Activated CD4-positive, alpha-beta memory T cell treated with anti-CD3 and anti-CD28 coated beads, Interleukin-2, amount 10 ng/mL, durations not matched to agents 7 days and 5 days (primary cell): ENCODE results near the gene C19orf44. TPM values are rescaled to one million over a fixed set of nuclear protein-coding genes. Genes with fewer than 3 reads are reported as not detected.
"Not testable (repeated sequence)": the region's sequence is repeated elsewhere in the genome, so short reads cannot be mapped to it uniquely, and the experiment has no call there.

Experiments used
- CTCF ChIA-PET: fragments of 350-600 bp; sonication (Branson Sonifier 250); formaldehyde crosslinking; loops from one replicate; lab custom pipeline; 2021; ENCODE audit warnings: antibody characterized with exemption, inconsistent platforms; lab: Charles Lee
- POLR2A ChIA-PET: fragments of 350-600 bp; sonication (Branson Sonifier 250); formaldehyde crosslinking; loops from one replicate; lab custom pipeline; 2021; ENCODE audit warnings: antibody characterized with exemption; lab: Charles Lee
- DNase-seq: peaks from one replicate; pipeline ENCODE4 v3.0.0-alpha.2; 2020
- H3K27ac Mint-ChIP-seq: one replicate; pipeline ENCODE4 v1.8.0; 2021; ENCODE audit warnings: mild to moderate bottlenecking, mixed read lengths
- H3K27me3 Mint-ChIP-seq: one replicate; pipeline ENCODE4 v1.8.0; 2021; ENCODE audit warnings: mixed read lengths
- H3K36me3 Mint-ChIP-seq: one replicate; pipeline ENCODE4 v1.8.0; 2021; ENCODE audit warnings: low read depth, mixed read lengths
- H3K4me1 Mint-ChIP-seq: one replicate; pipeline ENCODE4 v1.8.0; 2021; ENCODE audit warnings: mixed read lengths
- H3K4me3 Mint-ChIP-seq: one replicate; pipeline ENCODE4 v1.8.0; 2021; ENCODE audit warnings: mild to moderate bottlenecking, mixed read lengths
- H3K9me3 Mint-ChIP-seq: one replicate; pipeline ENCODE4 v1.8.0; 2021; ENCODE audit warnings: mixed read lengths
- total RNA-seq, 2 experiments: library from RNA; stranded (reverse); gene quantifications; one replicate each; pipeline ENCODE4 v1.2.3, GENCODE V29; 2021

The C19orf44 gene
- total RNA-seq, 2 experiments from 2014 or later: 2.6 to 3.3 TPM

- peaks cover 26% of the 10 kb centered on the region for H3K4me1 Mint-ChIP-seq
- H3K4me3 Mint-ChIP-seq: peak overlapping the region; percentile 24
- peaks cover 5% of the 10 kb centered on the region for H3K36me3 Mint-ChIP-seq
- peaks cover 9% of the 10 kb centered on the region for H3K27me3 Mint-ChIP-seq
- ChIA-PET CTCF (no interaction called here), POLR2A (interaction anchor here (0.5 kb wide), 1 partner anchor 34 kb away, joined by 3 read pairs; no protein-coding TSS in a partner anchor)
- no peak for DNase-seq
- no peak overlapping the region for H3K27ac Mint-ChIP-seq
- H3K9me3 Mint-ChIP-seq: peaks cover 5% of the 10 kb centered on the region
Measured at GRCh38 chr19:16472992-16473391, 23.2 kb upstream of the C19orf44 start.

DNA sequence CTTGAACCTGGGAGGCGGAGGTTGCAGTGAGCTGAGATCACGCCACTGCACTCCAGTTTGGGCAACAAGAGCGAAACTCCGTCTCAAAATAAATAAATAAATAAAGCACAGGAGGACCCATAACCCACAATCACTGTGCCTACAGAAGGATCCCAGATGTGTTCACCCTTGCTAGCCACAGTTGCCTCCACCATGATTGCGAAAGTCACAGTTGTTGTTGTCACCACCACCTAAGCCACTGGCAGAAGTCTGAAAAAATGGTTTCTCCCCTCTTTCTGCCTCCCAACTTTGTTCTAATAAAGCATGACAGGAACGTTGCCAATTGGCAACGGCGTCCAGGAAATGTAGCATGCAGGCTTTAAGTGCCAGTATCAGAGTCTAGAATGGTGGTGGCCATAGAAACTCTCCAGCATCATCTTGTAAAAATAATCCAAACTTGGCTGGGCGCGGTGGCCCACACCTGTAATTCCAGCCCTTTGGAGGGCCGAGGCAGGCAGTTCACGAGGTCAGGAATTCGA is 22.3 kb upstream of the C19orf44 start:
- DNase-seq: no peak
- Mint-ChIP-seq H3K36me3 (peaks cover 5% of the 10 kb centered on the region), H3K9me3 (peaks cover 5% of the 10 kb centered on the region), H3K27ac (no peak overlapping the region), H3K27me3 (peaks cover 9% of the 10 kb centered on the region), H3K4me3 (no peak overlapping the region), H3K4me1 (peaks cover 22% of the 10 kb centered on the region)
- POLR2A ChIA-PET: no interaction called here
- CTCF ChIA-PET: no interaction called here

GRCh38 chr19:16476401-16476800 is 19.8 kb upstream of the C19orf44 start:
- Mint-ChIP-seq H3K36me3 (peaks cover 2% of the 10 kb centered on the region), H3K9me3 (peaks cover 5% of the 10 kb centered on the region), H3K4me3 (no peak overlapping the region), H3K27ac (no peak overlapping the region), H3K4me1 (no peaks in the 10 kb centered on the region), H3K27me3 (peaks cover 9% of the 10 kb centered on the region)
- POLR2A ChIA-PET: no interaction called here
- CTCF ChIA-PET: no interaction called here
- DNase-seq: no peak

- H3K4me1 Mint-ChIP-seq: no peaks in the 10 kb centered on the region
- H3K4me3 Mint-ChIP-seq: no peak overlapping the region
- H3K27ac Mint-ChIP-seq: no peak overlapping the region
- H3K9me3 Mint-ChIP-seq: peaks cover 5% of the 10 kb centered on the region
- H3K27me3 Mint-ChIP-seq: peaks cover 9% of the 10 kb centered on the region
- DNase-seq: no peak
- ChIA-PET CTCF (interaction anchor here (0.6 kb wide), 1 partner anchor 784 kb away, joined by 3 read pairs; no protein-coding TSS in a partner anchor), POLR2A (no interaction called here)
- peaks cover 2% of the 10 kb centered on the region for H3K36me3 Mint-ChIP-seq
Measured at GRCh38 chr19:16477311-16477710, 18.9 kb upstream of the C19orf44 start.

GRCh38 chr19:16482745-16483144 is 13.4 kb upstream of the C19orf44 start:
- no peaks in the 10 kb centered on the region for H3K27me3 Mint-ChIP-seq
- POLR2A ChIA-PET: no interaction called here
- DNase-seq: no peak
- no peak overlapping the region for H3K4me3 Mint-ChIP-seq
- H3K27ac Mint-ChIP-seq: no peak overlapping the region
- no peaks in the 10 kb centered on the region for H3K9me3 Mint-ChIP-seq
- no peaks in the 10 kb centered on the region for H3K36me3 Mint-ChIP-seq
- CTCF ChIA-PET: interaction anchor here (1.4 kb wide), 1 partner anchor 19 kb away, joined by 3 read pairs; no protein-coding TSS in a partner anchor
- H3K4me1 Mint-ChIP-seq: no peaks in the 10 kb centered on the region

GRCh38 chr19:16486476-16486875 is 9.7 kb upstream of the C19orf44 start:
- H3K27me3 Mint-ChIP-seq, H3K36me3 Mint-ChIP-seq, H3K9me3 Mint-ChIP-seq, POLR2A ChIA-PET, H3K4me3 Mint-ChIP-seq, H3K27ac Mint-ChIP-seq, H3K4me1 Mint-ChIP-seq, DNase-seq: not testable (repeated sequence)
- CTCF ChIA-PET: interaction anchor here (0.9 to 1.2 kb wide), 2 partner anchors 10 to 101 kb away, joined by 4 read pairs; partner anchors contain the start of genes C19orf44 and CALR3

DNA sequence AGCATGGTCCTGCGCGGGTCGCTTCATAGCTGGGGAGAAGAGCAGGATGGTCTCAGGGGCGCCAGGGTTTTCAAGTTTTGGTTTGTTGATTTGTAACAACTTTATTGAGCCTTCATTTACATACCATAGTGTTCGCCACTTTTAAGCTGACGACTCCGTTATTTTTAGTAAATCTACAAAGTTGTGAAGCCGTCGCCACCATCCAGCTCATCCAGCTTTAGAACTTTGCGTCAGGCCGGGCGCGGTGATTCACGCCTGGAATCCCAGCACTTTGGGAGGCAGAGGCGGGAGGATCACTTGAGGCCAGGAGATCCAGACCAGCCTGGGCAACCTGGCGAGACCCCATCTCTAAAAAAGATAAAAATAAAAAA is 404 bp downstream of the C19orf44 start:
- no peak for DNase-seq
- H3K9me3 Mint-ChIP-seq: no peaks in the 10 kb centered on the region
- no peaks in the 10 kb centered on the region for H3K27me3 Mint-ChIP-seq
- H3K27ac Mint-ChIP-seq: no peak overlapping the region
- ChIA-PET POLR2A (interaction anchor here (0.9 to 1.8 kb wide), 7 partner anchors 26 to 164 kb away, joined by 3 to 8 read pairs (median 3); partner anchors contain the start of gene TMEM38A), CTCF (interaction anchor here (1.0 to 1.4 kb wide), 4 partner anchors 8 to 1923 kb away, joined by 3 to 4 read pairs (median 3); no protein-coding TSS in a partner anchor)
- H3K4me1 Mint-ChIP-seq: peaks cover 25% of the 10 kb centered on the region
- peak overlapping the region; percentile 96 for H3K4me3 Mint-ChIP-seq
- H3K36me3 Mint-ChIP-seq: peaks cover 2% of the 10 kb centered on the region

- Mint-ChIP-seq H3K4me1 (peaks cover 25% of the 10 kb centered on the region), H3K27me3 (no peaks in the 10 kb centered on the region), H3K27ac (no peak overlapping the region), H3K36me3 (peaks cover 2% of the 10 kb centered on the region), H3K9me3 (no peaks in the 10 kb centered on the region), H3K4me3 (peak overlapping the region; percentile 96)
- ChIA-PET CTCF (interaction anchor here (1.4 kb wide), 1 partner anchor 7 kb away, joined by 3 read pairs; no protein-coding TSS in a partner anchor), POLR2A (interaction anchor here (0.9 to 1.8 kb wide), 5 partner anchors 26 to 142 kb away, joined by 3 to 8 read pairs (median 3); no protein-coding TSS in a partner anchor)
- no peak for DNase-seq
Measured at GRCh38 chr19:16497042-16497441, 848 bp downstream of the C19orf44 start.

DNA sequence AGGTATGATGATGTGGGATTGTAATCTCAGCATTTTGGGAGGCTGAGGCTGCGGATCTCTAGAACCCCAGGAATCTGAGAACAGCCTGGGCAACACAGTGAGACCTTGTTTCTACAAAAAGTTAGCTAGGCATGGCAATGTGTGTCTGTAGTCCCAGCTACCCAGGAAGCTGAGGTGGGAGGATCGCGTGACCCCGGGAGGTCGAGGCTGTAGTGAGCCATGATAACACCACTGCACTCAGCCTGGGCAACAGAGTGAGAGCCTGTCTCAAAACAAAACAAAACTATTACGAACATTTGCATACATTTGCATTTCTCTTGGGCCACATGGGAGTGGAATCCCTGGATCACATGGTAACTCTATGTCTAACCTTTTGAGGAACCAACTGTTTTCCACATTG is 1.6 kb downstream of the C19orf44 start:
- peaks cover 28% of the 10 kb centered on the region for H3K4me1 Mint-ChIP-seq
- no peaks in the 10 kb centered on the region for H3K27me3 Mint-ChIP-seq
- DNase-seq: no peak
- no peak overlapping the region for H3K27ac Mint-ChIP-seq
- H3K4me3 Mint-ChIP-seq: peak overlapping the region; percentile 96
- CTCF ChIA-PET: no interaction called here
- H3K9me3 Mint-ChIP-seq: no peaks in the 10 kb centered on the region
- peaks cover 2% of the 10 kb centered on the region for H3K36me3 Mint-ChIP-seq
- POLR2A ChIA-PET: no interaction called here

DNA sequence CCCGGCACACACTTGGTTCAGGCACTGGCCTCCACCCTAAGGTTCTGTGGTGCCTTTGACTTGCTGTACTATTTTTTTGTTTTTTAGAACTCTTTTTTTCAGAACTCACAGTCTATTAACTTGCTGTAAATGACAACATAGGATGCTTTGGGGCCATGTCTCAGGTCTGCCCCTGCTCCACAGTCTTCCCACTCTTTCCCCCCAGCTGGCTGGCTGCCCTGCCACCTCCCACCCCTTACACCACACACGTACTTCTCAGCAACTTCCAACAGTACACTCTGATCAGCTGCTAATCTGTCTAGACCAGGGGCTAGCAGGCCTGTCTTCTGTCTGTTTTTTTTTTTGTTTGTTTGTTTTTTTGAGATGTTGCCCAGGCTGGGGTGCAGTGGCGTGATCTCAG is 8.1 kb downstream of the C19orf44 start:
- Mint-ChIP-seq H3K36me3 (no peaks in the 10 kb centered on the region), H3K9me3 (no peaks in the 10 kb centered on the region), H3K27ac (no peak overlapping the region), H3K27me3 (no peaks in the 10 kb centered on the region), H3K4me3 (no peak overlapping the region), H3K4me1 (peaks cover 10% of the 10 kb centered on the region)
- CTCF ChIA-PET: interaction anchor here (1.1 kb wide), 1 partner anchor 8 kb away, joined by 3 read pairs; the partner anchor contains the start of genes C19orf44 and CALR3
- POLR2A ChIA-PET: no interaction called here
- no peak for DNase-seq

GRCh38 chr19:16506161-16506560 is 10.0 kb downstream of the C19orf44 start:
- H3K27me3 Mint-ChIP-seq, CTCF ChIA-PET, H3K36me3 Mint-ChIP-seq, H3K9me3 Mint-ChIP-seq, H3K27ac Mint-ChIP-seq, H3K4me3 Mint-ChIP-seq, H3K4me1 Mint-ChIP-seq, POLR2A ChIA-PET, DNase-seq: not testable (repeated sequence)

GRCh38 chr19:16506961-16507360 is 10.8 kb downstream of the C19orf44 start:
- CTCF ChIA-PET: interaction anchor here (1.0 kb wide), 1 partner anchor 22 kb away, joined by 3 read pairs; no protein-coding TSS in a partner anchor
- Mint-ChIP-seq H3K4me3 (no peak overlapping the region), H3K27ac (no peak overlapping the region), H3K36me3 (no peaks in the 10 kb centered on the region), H3K9me3 (no peaks in the 10 kb centered on the region), H3K27me3 (no peaks in the 10 kb centered on the region), H3K4me1 (peaks cover 10% of the 10 kb centered on the region)
- POLR2A ChIA-PET: interaction anchor here (0.7 kb wide), 1 partner anchor 34 kb away, joined by 3 read pairs; no protein-coding TSS in a partner anchor
- no peak for DNase-seq

GRCh38 chr19:16508546-16508945 is 12.4 kb downstream of the C19orf44 start:
- H3K27me3 Mint-ChIP-seq: no peaks in the 10 kb centered on the region
- DNase-seq: no peak
- POLR2A ChIA-PET: interaction anchor here (0.6 kb wide), 1 partner anchor 392 kb away, joined by 3 read pairs; no protein-coding TSS in a partner anchor
- no peak overlapping the region for H3K4me3 Mint-ChIP-seq
- no peaks in the 10 kb centered on the region for H3K36me3 Mint-ChIP-seq
- H3K4me1 Mint-ChIP-seq: peaks cover 2% of the 10 kb centered on the region
- CTCF ChIA-PET: interaction anchor here (1.7 kb wide), 1 partner anchor 19 kb away, joined by 4 read pairs; no protein-coding TSS in a partner anchor
- H3K9me3 Mint-ChIP-seq: no peaks in the 10 kb centered on the region
- H3K27ac Mint-ChIP-seq: no peak overlapping the region
